Suprapubic skin (tissue), 4 donors: ENCODE results near the gene FGF11.

Experiments used
- CTCF ChIP-seq, 2 donors: fragments of 200-600 bp in 1 of 2; fragments of 450-650 bp in 1 of 2; sonication (generic) in 1 of 2; IDR thresholded peaks; one replicate each; pipeline ENCODE4 v1.5.1; 2016 to 2019; ENCODE audit warnings: antibody characterized with exemption in 2 of 2, mild to moderate bottlenecking in 1 of 2, moderate library complexity in 1 of 2
- POLR2A ChIP-seq, 2 donors: fragments of 450-650 bp; IDR thresholded peaks; one replicate each; pipeline ENCODE4 v1.6.1; 2017; ENCODE audit warnings: antibody characterized with exemption in 2 of 2, mild to moderate bottlenecking in 2 of 2, moderate library complexity in 2 of 2
- POLR2AphosphoS5 ChIP-seq, 3 donors: sonication (generic); formaldehyde crosslinking; IDR thresholded peaks; one replicate each; pipeline ENCODE4 v1.6.1; 2017; ENCODE audit warnings: antibody characterized with exemption in 3 of 3

- TF ChIP-seq POLR2A (IDR thresholded peaks at IDR 0.05) (no peak), CTCF (IDR thresholded peaks at IDR 0.05) (no peak), POLR2AphosphoS5 (IDR thresholded peaks at IDR 0.05) (no peak)
These were observed 23.0 kb upstream of the FGF11 start for GRCh38 chr17:7416323-7416722.
